Thyroid gland (tissue), 4 donors: ENCODE data around the gene SGPL1. TPM values are rescaled to one million over a fixed set of nuclear protein-coding genes. Genes with fewer than 3 reads are reported as not detected.

Experiments used
- DNase-seq, 2 donors: peaks; one replicate each; pipeline ENCODE4 v3.0.0-alpha.2; 2019
- H3K27ac ChIP-seq, 3 donors: fragments of 200-600 bp; sonication (generic); 1 replicate in 2 of 3; 2 replicates in 1 of 3; pipeline ENCODE4 v1.5.1; 2016 to 2019; ENCODE audit warnings: mild to moderate bottlenecking in 1 of 3, moderate library complexity in 1 of 3
- H3K27me3 ChIP-seq: fragments of 200-600 bp; sonication (generic); one replicate; pipeline ENCODE4 v1.5.1; 2019
- H3K36me3 ChIP-seq, 2 donors: fragments of 200-600 bp; sonication (generic); one replicate each; pipeline ENCODE4 v1.5.1; 2016 to 2019
- H3K4me1 ChIP-seq, 2 donors: fragments of 200-600 bp; sonication (generic); one replicate each; pipeline ENCODE4 v1.5.1; 2017 to 2019
- H3K4me3 ChIP-seq, 3 donors: fragments of 200-600 bp; sonication (generic); replicated peaks in 1 of 3; 1 replicate in 2 of 3; 2 replicates in 1 of 3; pipeline ENCODE4 v1.5.1; 2016; ENCODE audit warnings: mild to moderate bottlenecking in 1 of 3
- H3K9me3 ChIP-seq: fragments of 200-600 bp; sonication (generic); one replicate; pipeline ENCODE4 v1.5.1; 2017
- POLR2A ChIP-seq, 2 donors: fragments of 450-650 bp; IDR thresholded peaks; one replicate each; pipeline ENCODE4 v1.6.1; 2017; ENCODE audit warnings: antibody characterized with exemption in 2 of 2, mild to moderate bottlenecking in 2 of 2, moderate library complexity in 1 of 2
- WGBS, 2 donors: methylation state at CpG; one replicate each; pipeline ENCODE4 v1.1.5; 2017; 5-methylcytosine and 5-hydroxymethylcytosine counted together
- intact Hi-C: fragments of 100-400 bp; cut with DNase I; formaldehyde crosslinking; loops from one replicate; pipeline ENCODE4 v1.15.1; 2023
- total RNA-seq, 4 donors: library from RNA; depleted of rRNA; stranded (reverse); fragments of >200 nt; gene quantifications; one replicate each; pipeline ENCODE4 v1.2.3, GENCODE V29; 2016
- TF ChIP-seq, protein P1 (sequence below), 6 experiments: fragments of 200-600 bp in 3 of 6; fragments of 450-650 bp in 3 of 6; sonication (generic) in 3 of 6; IDR thresholded peaks; one replicate each; pipeline ENCODE4 v1.5.1; 2016 to 2019; ENCODE audit warnings: antibody characterized with exemption in 6 of 6, mild to moderate bottlenecking in 2 of 6, inconsistent platforms in 1 of 6, moderate library complexity in 1 of 6

Gene SGPL1
- total RNA-seq, 4 donors from 2014 or later: 40.6 to 64.4 (median 46.1) TPM

DNA sequence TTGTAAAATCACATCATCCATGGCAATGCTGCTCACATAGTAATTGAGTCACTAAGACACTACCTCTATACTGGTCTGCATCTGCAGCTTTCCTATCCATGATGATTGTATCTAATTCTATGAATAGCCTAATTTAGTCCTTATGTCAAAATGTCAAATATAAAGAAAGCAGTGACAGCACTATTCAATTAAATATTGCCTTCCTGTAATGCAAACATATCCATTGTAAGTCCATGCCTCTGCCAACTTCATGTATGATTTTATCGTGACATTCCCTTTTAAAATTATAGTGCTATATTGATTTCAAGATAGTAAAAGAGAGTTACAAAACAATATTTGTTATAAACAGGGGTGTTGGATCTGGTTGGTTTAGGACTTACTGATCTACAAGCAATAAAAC lies 4.8 kb upstream of the SGPL1 start:
- intact Hi-C loops: no loop called here
- 0 to 63% methylated on average over 1 of the region's 1 CpG for WGBS, 2 donors

DNA sequence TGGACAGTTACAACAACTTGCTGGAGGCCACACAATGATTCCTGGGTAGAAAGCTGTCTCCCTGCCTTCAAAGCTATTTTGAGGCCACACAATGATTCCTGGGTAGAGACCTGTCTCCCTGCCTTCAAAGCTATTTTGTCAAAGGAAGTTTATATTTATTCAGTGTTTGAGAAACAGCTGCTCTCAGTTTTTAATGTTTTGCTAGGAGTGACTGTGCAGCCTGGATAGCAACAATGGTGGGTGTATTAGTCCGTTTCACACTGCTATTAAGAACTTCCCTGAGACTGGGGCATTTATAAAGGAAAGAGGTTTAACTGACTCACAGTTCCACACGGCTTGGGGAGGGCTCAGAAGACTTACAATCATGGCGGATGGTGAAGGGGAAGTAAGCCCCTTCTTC lies 3.9 kb upstream of the SGPL1 start:
- DNase-seq: no peak
- Histone ChIP-seq H3K27ac (no peak overlapping the region), H3K36me3 (no peaks in the 10 kb centered on the region), H3K4me1 (peaks cover 14 to 41% of the 10 kb centered on the region in 2 donors), H3K9me3 (no peaks in the 10 kb centered on the region), H3K4me3 (no peak overlapping the region), H3K27me3 (no peaks in the 10 kb centered on the region)
- intact Hi-C loops: no loop called here
- no peak for TF ChIP-seq POLR2A (IDR thresholded peaks at IDR 0.05)
- TF ChIP-seq, protein P1, sequence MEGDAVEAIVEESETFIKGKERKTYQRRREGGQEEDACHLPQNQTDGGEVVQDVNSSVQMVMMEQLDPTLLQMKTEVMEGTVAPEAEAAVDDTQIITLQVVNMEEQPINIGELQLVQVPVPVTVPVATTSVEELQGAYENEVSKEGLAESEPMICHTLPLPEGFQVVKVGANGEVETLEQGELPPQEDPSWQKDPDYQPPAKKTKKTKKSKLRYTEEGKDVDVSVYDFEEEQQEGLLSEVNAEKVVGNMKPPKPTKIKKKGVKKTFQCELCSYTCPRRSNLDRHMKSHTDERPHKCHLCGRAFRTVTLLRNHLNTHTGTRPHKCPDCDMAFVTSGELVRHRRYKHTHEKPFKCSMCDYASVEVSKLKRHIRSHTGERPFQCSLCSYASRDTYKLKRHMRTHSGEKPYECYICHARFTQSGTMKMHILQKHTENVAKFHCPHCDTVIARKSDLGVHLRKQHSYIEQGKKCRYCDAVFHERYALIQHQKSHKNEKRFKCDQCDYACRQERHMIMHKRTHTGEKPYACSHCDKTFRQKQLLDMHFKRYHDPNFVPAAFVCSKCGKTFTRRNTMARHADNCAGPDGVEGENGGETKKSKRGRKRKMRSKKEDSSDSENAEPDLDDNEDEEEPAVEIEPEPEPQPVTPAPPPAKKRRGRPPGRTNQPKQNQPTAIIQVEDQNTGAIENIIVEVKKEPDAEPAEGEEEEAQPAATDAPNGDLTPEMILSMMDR (IDR thresholded peaks at IDR 0.05): no peak
- 81 to 91% methylated on average over 3 of the region's 3 CpGs for WGBS, 2 donors

More for the DNA sequence above, 4.8 kb upstream of the SGPL1 start:
- TF ChIP-seq POLR2A (IDR thresholded peaks at IDR 0.05): no peak
- TF ChIP-seq, protein P1 (IDR thresholded peaks at IDR 0.05): no peak
- Histone ChIP-seq H3K36me3 (no peaks in the 10 kb centered on the region), H3K4me3 (no peak overlapping the region), H3K4me1 (peaks cover 14 to 41% of the 10 kb centered on the region in 2 donors), H3K27me3 (no peaks in the 10 kb centered on the region), H3K9me3 (no peaks in the 10 kb centered on the region), H3K27ac (no peak overlapping the region)
- DNase-seq: no peak

DNA sequence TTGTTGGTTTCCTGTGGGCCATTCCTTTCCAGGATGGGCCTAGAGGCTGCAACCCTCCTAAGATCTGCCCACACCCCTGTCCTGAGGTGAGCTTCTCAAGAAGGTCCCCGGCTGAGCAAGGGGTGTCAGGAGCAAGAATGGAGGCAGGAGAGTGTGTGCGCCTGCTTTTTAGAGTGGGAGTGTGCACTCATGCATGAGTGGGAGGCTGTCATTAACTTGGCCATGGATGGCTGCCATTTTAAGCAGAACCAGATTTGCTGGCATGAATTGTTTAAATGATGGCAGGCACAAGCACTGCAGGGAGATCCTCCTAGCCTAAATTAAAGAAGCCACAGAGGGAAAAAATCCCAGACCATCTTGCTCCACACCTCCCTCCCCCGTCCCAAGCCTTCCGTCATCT lies 2.9 kb upstream of the SGPL1 start:
- no peaks in the 10 kb centered on the region for H3K27me3 ChIP-seq
- no peak for TF ChIP-seq POLR2A (IDR thresholded peaks at IDR 0.05)
- 31 to 62% methylated on average over 4 of the region's 4 CpGs for WGBS, 2 donors
- DNase-seq: peak; percentile 68
- peaks cover 14 to 50% of the 10 kb centered on the region in 2 donors for H3K4me1 ChIP-seq
- H3K4me3 ChIP-seq: no peak overlapping the region
- H3K9me3 ChIP-seq: no peaks in the 10 kb centered on the region
- intact Hi-C loops: no loop called here
- H3K27ac ChIP-seq: peak overlapping the region; percentile 26 to 49 (median 36)
- no peaks in the 10 kb centered on the region for H3K36me3 ChIP-seq

DNA sequence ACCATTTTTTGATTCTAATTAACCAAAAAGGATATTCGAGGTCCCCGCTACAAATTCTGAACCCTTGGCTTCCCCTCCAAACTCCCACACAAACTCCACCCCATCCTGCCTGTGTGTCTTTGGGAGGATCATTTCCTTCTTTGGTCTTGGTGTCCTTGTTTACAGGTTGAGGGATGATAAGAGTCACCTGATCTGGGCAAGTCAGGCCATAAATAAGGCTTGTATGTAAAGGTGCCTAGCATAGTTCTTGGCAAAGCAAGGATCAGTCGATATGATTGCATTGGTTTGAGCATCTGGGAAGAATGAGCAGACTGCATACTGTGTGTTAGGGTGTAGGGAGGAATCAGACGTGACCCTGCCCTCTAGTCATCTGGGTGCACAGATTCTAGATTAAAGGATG lies 1.6 kb upstream of the SGPL1 start:
- DNase-seq: no peak
- Histone ChIP-seq H3K4me3 (no peak overlapping the region), H3K27me3 (no peaks in the 10 kb centered on the region), H3K4me1 (peaks cover 9 to 45% of the 10 kb centered on the region in 2 donors), H3K27ac (no peak overlapping the region), H3K36me3 (no peaks in the 10 kb centered on the region), H3K9me3 (no peaks in the 10 kb centered on the region)
- 95 to 96% methylated on average over 4 of the region's 4 CpGs for WGBS, 2 donors
- TF ChIP-seq, protein P1 (IDR thresholded peaks at IDR 0.05): no peak
- TF ChIP-seq POLR2A (IDR thresholded peaks at IDR 0.05): no peak
- intact Hi-C loops: loop anchor here (2.0 kb wide), 1 partner anchor 65 kb away; no protein-coding TSS in a partner anchor

DNA sequence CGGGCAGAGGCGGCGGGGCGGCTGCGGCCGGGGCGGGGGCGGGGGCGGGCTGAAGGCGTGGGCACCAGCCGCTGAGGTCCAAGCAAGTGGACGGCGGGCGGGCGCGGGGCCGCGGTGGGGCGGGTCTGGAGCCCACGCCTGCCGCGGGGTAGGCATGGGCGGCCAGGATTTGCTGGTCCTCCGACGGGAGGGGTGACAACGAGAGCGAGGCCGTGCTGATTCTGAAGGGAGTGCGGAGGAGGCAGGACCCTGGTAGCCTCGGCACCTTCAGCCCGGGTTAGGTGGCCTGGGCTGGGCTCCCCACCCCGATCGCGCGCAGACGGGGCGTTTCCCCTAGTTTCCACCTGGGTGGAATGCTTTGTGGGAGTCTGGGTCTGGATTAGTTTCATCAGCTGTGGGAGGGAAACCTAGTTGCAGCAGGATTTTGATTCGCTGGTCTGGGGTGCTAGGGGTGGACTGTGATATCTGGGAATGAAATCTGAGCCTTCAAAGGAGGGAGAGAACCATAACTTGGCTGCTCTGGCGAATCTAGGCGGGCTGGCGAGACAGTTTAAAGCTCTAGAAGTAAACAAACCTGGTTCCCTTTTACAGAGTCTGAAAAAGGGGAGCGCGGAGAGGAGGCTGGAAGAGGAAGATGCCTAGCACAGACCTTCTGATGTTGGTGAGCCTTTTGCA lies 609 bp downstream of the SGPL1 start:
- Histone ChIP-seq H3K27ac (peak overlapping the region; percentile 85 to 91 (median 91)), H3K27me3 (no peaks in the 10 kb centered on the region), H3K9me3 (no peaks in the 10 kb centered on the region), H3K36me3 (peaks cover 4 to 14% of the 10 kb centered on the region in 2 donors), H3K4me1 (peaks cover 5 to 36% of the 10 kb centered on the region in 2 donors), H3K4me3 (peak overlapping the region; percentile 22 to 64 (median 54))
- peak; percentile 80 to 81 for DNase-seq
- intact Hi-C loops: no loop called here
- WGBS, 2 donors: 2 to 5% methylated on average over 6 to 21 of the region's 43 CpGs
- TF ChIP-seq POLR2A (IDR thresholded peaks at IDR 0.05): peak in 1 of 2 donors; percentile 73
- TF ChIP-seq, protein P1 (IDR thresholded peaks at IDR 0.05): no peak
